ENCODE measurements around the gene GJB1. TPM values are rescaled to one million over a fixed set of nuclear protein-coding genes. Genes with fewer than 3 reads are reported as not detected.

GJB1 gene
- total and polyA plus RNA-seq, 2 donors (not counting 1 experiment from before 2014, with no cell fraction given), result not detected

DNA sequence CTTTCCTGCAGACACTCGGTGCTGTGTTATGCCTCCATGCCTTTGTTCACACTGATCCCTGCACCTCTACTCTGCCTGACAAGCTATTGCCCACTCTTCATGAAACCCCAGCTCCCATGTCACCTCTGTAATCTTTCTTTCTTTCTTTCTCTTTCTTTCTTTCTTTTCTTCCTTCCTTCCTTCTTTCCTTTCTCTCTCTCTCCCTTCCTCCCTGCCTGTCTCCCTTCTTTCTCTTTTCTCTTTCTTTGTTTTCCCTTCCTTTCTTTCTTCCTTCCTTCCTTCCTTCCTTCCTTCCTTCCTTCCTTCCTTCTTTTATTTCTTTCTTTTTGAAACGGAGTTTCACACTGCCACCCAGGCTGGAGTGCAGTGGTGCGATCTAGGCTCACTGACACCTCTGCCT, 12.5 kb downstream of the GJB1 start:
- Mint-ChIP-seq H3K4me3 (no peak overlapping the region), H3K4me1 (no peaks in the 10 kb centered on the region), H3K27me3 (no peaks in the 10 kb centered on the region), H3K9me3 (ENCODE audit: insufficient read depth) (no peaks in the 10 kb centered on the region), H3K27ac (no peak overlapping the region)
- H3K4me2 ChIP-seq (replicated peaks; ENCODE audit: low read depth, low read length, poor library complexity, severe bottlenecking), result no peak overlapping the region
- no peak overlapping the region for H3K4me3 ChIP-seq (ENCODE audit: control extremely low read depth in 1 of 5, extremely low read depth in 1 of 5, insufficient read depth in 1 of 5, low read depth in 2 of 5, low read length in 4 of 5)
- POLR2A ChIA-PET, result no interaction called here
- TF ChIP-seq EZH2 (IDR thresholded peaks at IDR 0.05; ENCODE audit: borderline replicate concordance, insufficient read depth, low read depth, low read length, poor library complexity, severe bottlenecking), result no peak
- TF ChIP-seq, protein P1, sequence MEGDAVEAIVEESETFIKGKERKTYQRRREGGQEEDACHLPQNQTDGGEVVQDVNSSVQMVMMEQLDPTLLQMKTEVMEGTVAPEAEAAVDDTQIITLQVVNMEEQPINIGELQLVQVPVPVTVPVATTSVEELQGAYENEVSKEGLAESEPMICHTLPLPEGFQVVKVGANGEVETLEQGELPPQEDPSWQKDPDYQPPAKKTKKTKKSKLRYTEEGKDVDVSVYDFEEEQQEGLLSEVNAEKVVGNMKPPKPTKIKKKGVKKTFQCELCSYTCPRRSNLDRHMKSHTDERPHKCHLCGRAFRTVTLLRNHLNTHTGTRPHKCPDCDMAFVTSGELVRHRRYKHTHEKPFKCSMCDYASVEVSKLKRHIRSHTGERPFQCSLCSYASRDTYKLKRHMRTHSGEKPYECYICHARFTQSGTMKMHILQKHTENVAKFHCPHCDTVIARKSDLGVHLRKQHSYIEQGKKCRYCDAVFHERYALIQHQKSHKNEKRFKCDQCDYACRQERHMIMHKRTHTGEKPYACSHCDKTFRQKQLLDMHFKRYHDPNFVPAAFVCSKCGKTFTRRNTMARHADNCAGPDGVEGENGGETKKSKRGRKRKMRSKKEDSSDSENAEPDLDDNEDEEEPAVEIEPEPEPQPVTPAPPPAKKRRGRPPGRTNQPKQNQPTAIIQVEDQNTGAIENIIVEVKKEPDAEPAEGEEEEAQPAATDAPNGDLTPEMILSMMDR (IDR thresholded peaks at IDR 0.05), result no peak
- DNase-seq (no peak), ATAC-seq (ENCODE audit: low read depth) (no peak)
- no peak overlapping the region for H3K27ac ChIP-seq (ENCODE audit: low read length in 2 of 2)
- H4K20me1 ChIP-seq (ENCODE audit: control insufficient read depth, insufficient read depth, low read length, poor library complexity, severe bottlenecking), result no peaks in the 10 kb centered on the region
- no peak overlapping the region for H3K9ac ChIP-seq (ENCODE audit: low read length)
- peaks cover 1 to 3% of the 10 kb centered on the region in 2 experiments for H3K36me3 ChIP-seq (replicated peaks in 1 of 2; ENCODE audit: control extremely low read depth in 1 of 2, control insufficient read depth in 1 of 2, extremely low read depth in 1 of 2, insufficient read depth in 2 of 2, low read length in 1 of 2)
- WGBS (ENCODE audit: insufficient coverage), result 100% methylated on average over 1 of the region's 3 CpGs
- no peaks in the 10 kb centered on the region for H3K4me1 ChIP-seq (ENCODE audit: control insufficient read depth in 2 of 2, insufficient read depth in 2 of 2, low read length in 2 of 2)
- H3K9me3 ChIP-seq (ENCODE audit: control extremely low read depth in 1 of 3, control insufficient read depth in 2 of 3, insufficient read depth in 1 of 3, low read length in 2 of 3), result no peaks in the 10 kb centered on the region
- intact Hi-C loops (cut with micrococcal nuclease), result no loop called here
- H2AFZ ChIP-seq (ENCODE audit: insufficient read depth, low read depth, low read length, poor library complexity, severe bottlenecking), result no peak overlapping the region
- no peaks in the 10 kb centered on the region for H3K27me3 ChIP-seq (replicated peaks in 1 of 4; ENCODE audit: control extremely low read depth in 1 of 4, control insufficient read depth in 3 of 4, insufficient read depth in 4 of 4, low read length in 3 of 4)
- CTCF ChIA-PET, result no interaction called here
- no peaks in the 10 kb centered on the region for H3K79me2 ChIP-seq (ENCODE audit: control insufficient read depth, insufficient read depth, low read length)

DNA sequence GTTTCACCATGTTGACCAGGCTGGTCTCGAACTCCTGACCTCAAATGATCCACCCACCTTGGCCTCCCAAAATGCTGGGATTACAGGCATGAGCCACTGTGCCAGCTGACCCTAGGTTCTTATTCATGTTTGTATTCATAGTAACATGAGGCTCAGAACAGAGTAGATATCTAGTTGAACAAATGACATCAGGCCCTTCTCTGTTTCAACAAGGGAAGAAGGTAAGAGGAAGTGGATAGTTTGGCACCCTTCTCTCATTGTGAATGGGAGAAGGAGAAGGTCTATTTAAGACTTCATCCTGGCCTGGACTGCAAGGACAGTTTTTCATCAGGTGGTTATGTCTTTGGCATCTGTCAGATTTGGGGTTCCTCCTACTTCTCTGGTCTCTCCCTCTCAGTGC, 13.8 kb downstream of the GJB1 start:
- DNase-seq (no peak), ATAC-seq (ENCODE audit: low read depth) (no peak)
- H3K4me3 ChIP-seq (ENCODE audit: control extremely low read depth in 1 of 5, extremely low read depth in 1 of 5, insufficient read depth in 1 of 5, low read depth in 2 of 5, low read length in 4 of 5), result no peak overlapping the region
- no peak overlapping the region for H2AFZ ChIP-seq (ENCODE audit: insufficient read depth, low read depth, low read length, poor library complexity, severe bottlenecking)
- no peaks in the 10 kb centered on the region for H3K9me3 Mint-ChIP-seq (ENCODE audit: insufficient read depth)
- H4K20me1 ChIP-seq (ENCODE audit: control insufficient read depth, insufficient read depth, low read length, poor library complexity, severe bottlenecking), result no peaks in the 10 kb centered on the region
- H3K27me3 Mint-ChIP-seq, result no peaks in the 10 kb centered on the region
- H3K79me2 ChIP-seq (ENCODE audit: control insufficient read depth, insufficient read depth, low read length), result no peaks in the 10 kb centered on the region
- H3K4me1 ChIP-seq (ENCODE audit: control insufficient read depth in 2 of 2, insufficient read depth in 2 of 2, low read length in 2 of 2), result no peaks in the 10 kb centered on the region
- TF ChIP-seq, protein P1 (IDR thresholded peaks at IDR 0.05), result no peak
- TF ChIP-seq EZH2 (IDR thresholded peaks at IDR 0.05; ENCODE audit: borderline replicate concordance, insufficient read depth, low read depth, low read length, poor library complexity, severe bottlenecking), result no peak
- H3K9me3 ChIP-seq (ENCODE audit: control extremely low read depth in 1 of 3, control insufficient read depth in 2 of 3, insufficient read depth in 1 of 3, low read length in 2 of 3), result no peaks in the 10 kb centered on the region
- H3K27me3 ChIP-seq (replicated peaks in 1 of 4; ENCODE audit: control extremely low read depth in 1 of 4, control insufficient read depth in 3 of 4, insufficient read depth in 4 of 4, low read length in 3 of 4), result no peaks in the 10 kb centered on the region
- no peak overlapping the region for H3K27ac Mint-ChIP-seq
- CTCF ChIA-PET, result no interaction called here
- H3K4me2 ChIP-seq (replicated peaks; ENCODE audit: low read depth, low read length, poor library complexity, severe bottlenecking), result no peak overlapping the region
- no peak overlapping the region for H3K9ac ChIP-seq (ENCODE audit: low read length)
- no peak overlapping the region for H3K4me3 Mint-ChIP-seq
- intact Hi-C loops (cut with micrococcal nuclease), result no loop called here
- H3K27ac ChIP-seq (ENCODE audit: low read length in 2 of 2), result no peak overlapping the region
- no CpG with 5 or more reads among the region's 1 CpG for WGBS (ENCODE audit: insufficient coverage)
- POLR2A ChIA-PET, result no interaction called here
- no peaks in the 10 kb centered on the region for H3K4me1 Mint-ChIP-seq
- H3K36me3 ChIP-seq (replicated peaks in 1 of 2; ENCODE audit: control extremely low read depth in 1 of 2, control insufficient read depth in 1 of 2, extremely low read depth in 1 of 2, insufficient read depth in 2 of 2, low read length in 1 of 2), result peaks cover 3 to 5% of the 10 kb centered on the region in 2 experiments
